Measurements from ENCODE around the gene PRR20E. TPM values are rescaled to one million over a fixed set of nuclear protein-coding genes. Genes with fewer than 3 reads are reported as not detected.

The PRR20E gene
- total RNA-seq, 4 donors from 2014 or later: not detected

DNA sequence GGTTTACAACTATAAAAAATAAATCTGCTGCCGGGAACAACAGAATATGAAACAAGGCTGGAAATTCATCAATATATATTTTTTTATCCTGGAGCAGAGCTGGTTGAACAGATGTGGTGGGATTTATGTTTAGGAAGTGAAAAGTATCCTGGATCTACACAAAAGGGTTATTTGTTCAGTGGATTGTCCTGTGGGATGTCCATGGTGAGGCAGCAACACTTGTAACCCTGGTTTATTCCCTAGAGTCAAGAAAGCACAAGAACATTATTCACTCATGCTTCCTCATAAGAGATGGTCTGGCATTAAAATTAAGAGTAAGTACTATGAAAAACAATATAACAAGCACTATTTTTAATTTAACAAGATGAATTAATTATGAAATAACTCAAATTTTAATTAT, 46.0 kb downstream of the PRR20E start:
- TF ChIP-seq POLR2A (IDR thresholded peaks at IDR 0.05) (no peak), CTCF (IDR thresholded peaks at IDR 0.05) (no peak)
- H3K27ac ChIP-seq: no peak overlapping the region
- no peaks in the 10 kb centered on the region for H3K9me3 ChIP-seq
- no peaks in the 10 kb centered on the region for H3K4me1 ChIP-seq
- no peak overlapping the region for H3K4me3 ChIP-seq (replicated peaks in 1 of 3)
- H3K36me3 ChIP-seq: no peaks in the 10 kb centered on the region
- WGBS, 2 donors: 83 to 86% methylated on average over 1 of the region's 1 CpG
- no peaks in the 10 kb centered on the region for H3K27me3 ChIP-seq
- intact Hi-C loops (cut with DNase I): no loop called here
- DNase-seq: no peak

Small RNA genes within 50 kb of the gene (small RNA-seq; reads per million reads assigned to genes)
- gene PRR20FP: not detected

Other genes with a start within 250 kb of the PRR20E start
- gene PRR20A, start 26.3 kb upstream of the PRR20E start, total RNA-seq: not detected
- not detected for gene PRR20B, start 19.7 kb upstream of the PRR20E start, total RNA-seq
- not detected for gene PRR20C, start 13.1 kb upstream of the PRR20E start, total RNA-seq
- not detected for gene PRR20D, start 6.6 kb upstream of the PRR20E start, total RNA-seq